ENCODE data around the gene AP2M1. TPM values are rescaled to one million over a fixed set of nuclear protein-coding genes. Genes with fewer than 3 reads are reported as not detected.
A peak's percentile ranks its signal among the peaks of the same experiment; 100 is the strongest.

Gene AP2M1
- total RNA-seq, 1 experiment from 2014 or later, result 946 TPM

DNA sequence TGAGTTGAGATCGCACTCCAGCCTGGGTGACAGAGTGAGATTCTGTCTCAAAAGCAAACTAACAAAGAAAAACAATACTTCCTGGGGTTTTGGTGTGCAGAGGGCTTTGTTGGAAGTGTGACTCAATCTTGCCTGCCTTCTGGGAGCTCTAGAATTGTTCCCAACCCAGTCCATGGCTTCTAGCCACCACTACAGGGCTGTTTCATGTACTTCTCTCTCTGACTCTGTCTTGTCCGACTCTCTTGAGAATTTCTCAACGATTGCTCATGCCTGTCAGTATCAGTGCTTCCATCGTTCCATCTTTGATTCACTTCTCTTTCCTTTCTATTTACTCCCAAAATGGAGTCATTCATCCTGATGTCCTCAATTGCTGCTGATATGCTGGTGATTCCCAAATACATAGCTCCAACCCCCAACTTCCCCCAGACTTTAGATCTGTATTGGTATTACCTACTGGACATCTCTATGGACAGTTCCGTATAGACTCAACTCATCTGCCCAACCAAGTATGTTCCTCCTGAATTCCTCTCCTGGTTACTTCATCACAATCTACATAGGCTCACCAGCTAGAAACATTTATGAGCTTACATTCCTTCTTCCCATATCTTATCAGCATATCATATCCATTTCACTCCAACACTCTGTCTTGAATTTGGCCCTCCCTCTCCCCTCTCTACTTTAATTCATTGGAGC, 1.8 kb upstream of the AP2M1 start:
- H3K4me3 ChIP-seq, result no peak overlapping the region
- DNase-seq, result no peak
- H3K9me3 ChIP-seq, result no peaks in the 10 kb centered on the region
- H3K27me3 ChIP-seq, result no peaks in the 10 kb centered on the region
- H3K36me3 ChIP-seq, result peaks cover 65% of the 10 kb centered on the region

DNA sequence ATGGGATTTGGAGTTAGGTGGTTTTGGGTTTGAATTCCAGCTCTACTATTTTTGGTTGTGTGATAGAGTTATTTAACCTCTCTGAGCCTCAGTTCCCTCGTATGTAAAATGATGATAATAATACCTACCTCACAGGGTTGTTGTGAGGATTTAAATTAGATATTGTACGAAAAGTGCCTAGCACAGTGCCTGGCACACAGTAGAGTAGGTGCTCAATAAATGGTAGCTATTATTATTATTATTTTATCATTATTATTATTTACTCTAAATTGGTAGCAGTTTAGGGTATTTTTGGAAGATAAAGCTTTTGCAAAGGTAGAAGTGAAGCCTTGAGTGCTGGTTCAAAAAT, 1.3 kb upstream of the AP2M1 start:
- Histone ChIP-seq H3K4me3 (no peak overlapping the region), H3K27me3 (no peaks in the 10 kb centered on the region), H3K9me3 (no peaks in the 10 kb centered on the region), H3K36me3 (peaks cover 67% of the 10 kb centered on the region)
- no peak for DNase-seq

- DNase-seq, result no peak
- no peaks in the 10 kb centered on the region for H3K27me3 ChIP-seq
- H3K9me3 ChIP-seq, result no peaks in the 10 kb centered on the region
- peaks cover 68% of the 10 kb centered on the region for H3K36me3 ChIP-seq
- H3K4me3 ChIP-seq, result peak overlapping the region; percentile 31
These were observed 390 bp upstream of the AP2M1 start for GRCh38 chr3:184174284-184174645.

DNA sequence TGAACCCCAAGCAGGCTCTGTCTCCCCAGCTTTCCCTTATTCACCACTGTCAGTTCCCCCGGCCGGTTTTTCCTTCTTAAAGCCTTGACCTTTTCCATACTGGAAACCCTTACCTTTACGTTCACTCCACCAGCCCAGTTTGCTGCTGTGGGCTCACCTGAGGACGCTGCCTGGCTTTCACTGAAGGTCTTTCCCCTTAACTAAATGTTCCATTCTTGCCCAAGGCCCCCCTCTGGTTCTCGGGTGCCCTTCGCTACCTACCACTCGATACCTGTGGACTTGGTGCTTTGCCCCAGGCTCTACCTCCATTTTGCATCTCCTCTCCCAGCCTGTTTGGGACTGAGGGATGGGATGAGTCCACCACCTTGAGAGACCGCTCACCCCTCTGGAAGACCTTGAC, 851 bp downstream of the AP2M1 start:
- Histone ChIP-seq H3K9me3 (no peaks in the 10 kb centered on the region), H3K36me3 (peaks cover 71% of the 10 kb centered on the region), H3K27me3 (no peaks in the 10 kb centered on the region), H3K4me3 (peak overlapping the region; percentile 92)
- DNase-seq, result no peak

- DNase-seq, result no peak
- H3K4me3 ChIP-seq, result peak overlapping the region; percentile 92
- peaks cover 71% of the 10 kb centered on the region for H3K36me3 ChIP-seq
These were observed 1.3 kb downstream of the AP2M1 start for GRCh38 chr3:184175981-184176376.

DNA sequence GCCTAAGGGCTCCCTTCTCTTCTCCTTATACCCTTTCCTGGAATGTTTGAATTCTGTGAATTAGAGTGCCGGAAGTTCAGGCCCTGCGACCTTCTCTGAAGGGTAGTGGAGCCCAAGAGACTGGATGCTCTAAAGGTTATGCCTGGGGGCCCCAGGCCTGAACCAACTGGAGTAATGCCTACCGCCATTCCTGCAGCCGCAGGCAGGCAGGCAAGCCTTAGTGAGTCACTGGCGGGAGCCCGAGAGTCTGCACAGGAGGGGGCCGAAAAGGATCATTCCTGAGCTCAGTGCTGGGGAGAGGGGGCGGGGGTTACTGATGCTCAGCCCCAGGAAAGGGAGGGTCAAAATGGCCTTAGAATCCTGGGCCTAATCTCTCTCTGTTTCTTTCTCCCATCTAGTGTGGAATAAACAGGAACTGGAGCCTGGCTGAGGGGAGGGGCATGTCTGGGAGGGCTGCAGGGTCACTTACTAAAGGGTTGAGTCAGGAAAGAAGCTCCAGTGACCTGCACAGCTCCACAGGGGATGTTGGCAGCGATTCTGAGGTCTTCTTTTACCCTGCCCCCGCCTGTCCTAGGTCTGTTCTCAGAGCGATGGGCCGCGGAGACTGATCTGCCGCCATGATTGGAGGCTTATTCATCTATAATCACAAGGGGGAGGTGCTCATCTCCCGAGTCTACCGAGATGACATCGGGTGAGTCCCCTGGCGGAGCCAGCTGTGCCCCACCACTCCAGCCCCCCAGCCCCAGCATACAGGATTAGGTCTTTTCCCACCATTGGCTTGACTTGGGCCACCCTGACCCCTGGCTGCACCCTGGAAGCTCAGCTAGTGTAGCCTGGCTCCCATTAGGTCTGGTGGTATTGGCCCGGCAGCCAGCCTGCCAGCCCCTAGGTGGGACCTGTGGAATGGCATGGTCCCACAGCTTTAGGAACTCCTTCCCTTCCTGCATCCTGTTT, 2.0 kb downstream of the AP2M1 start:
- H3K36me3 ChIP-seq, result peaks cover 71% of the 10 kb centered on the region

More at GRCh38 chr3:184175981-184176376, 1.3 kb downstream of the AP2M1 start:
- Histone ChIP-seq H3K27me3 (no peaks in the 10 kb centered on the region), H3K9me3 (no peaks in the 10 kb centered on the region)

DNA sequence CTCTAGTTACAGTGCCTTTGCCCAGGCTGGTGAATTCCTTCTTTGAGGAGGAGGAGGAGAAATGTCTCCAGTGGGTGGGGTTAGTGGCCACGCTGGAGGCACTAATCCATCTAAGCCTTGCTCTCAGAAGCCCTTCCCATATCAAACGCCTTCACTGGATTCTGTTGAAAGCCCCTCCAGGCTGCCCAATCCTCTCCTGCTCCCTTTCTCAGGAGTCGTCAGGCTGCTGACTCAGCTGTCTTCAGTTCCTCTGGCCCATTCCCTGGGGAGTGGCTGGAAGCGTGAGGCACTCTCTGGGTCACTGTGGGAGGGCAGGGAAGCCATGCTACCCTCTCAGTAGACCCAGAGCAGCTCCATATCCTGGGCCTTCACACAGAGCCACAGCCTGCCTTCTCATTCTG, 2.7 kb downstream of the AP2M1 start:
- no peak overlapping the region for H3K4me3 ChIP-seq
- H3K27me3 ChIP-seq, result no peaks in the 10 kb centered on the region
- DNase-seq, result no peak
- no peaks in the 10 kb centered on the region for H3K9me3 ChIP-seq
- peaks cover 71% of the 10 kb centered on the region for H3K36me3 ChIP-seq

More for the DNA sequence above, 2.0 kb downstream of the AP2M1 start:
- DNase-seq, result peak; percentile 97
- Histone ChIP-seq H3K9me3 (no peaks in the 10 kb centered on the region), H3K27me3 (no peaks in the 10 kb centered on the region), H3K4me3 (peak overlapping the region; percentile 92)

DNA sequence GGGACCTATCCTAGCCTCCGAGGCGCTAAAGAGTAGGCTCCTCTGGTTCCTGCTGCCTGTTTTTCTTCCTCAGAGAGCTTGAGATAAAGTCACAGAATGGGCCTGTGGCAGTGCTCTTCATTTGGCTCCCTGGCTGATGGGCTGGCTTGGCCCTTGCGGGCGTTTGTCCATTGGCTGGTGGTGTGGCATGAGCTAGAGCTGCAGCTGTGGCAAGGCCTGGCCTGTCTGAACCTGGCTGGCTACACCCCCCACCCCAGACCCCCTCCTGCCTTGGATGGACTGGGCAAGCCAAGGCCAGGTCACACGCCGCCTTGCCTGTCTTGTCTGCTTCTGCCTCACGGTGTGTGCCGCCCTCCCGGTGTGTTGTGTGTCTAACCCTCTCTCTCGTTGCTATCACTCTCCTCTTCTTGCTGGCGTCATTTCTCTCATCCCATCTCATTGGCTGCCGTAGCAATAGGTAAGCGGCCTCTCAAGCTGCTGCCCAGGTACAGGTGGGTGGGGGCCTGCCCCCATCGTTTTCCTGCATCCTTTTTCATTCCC, 3.2 kb downstream of the AP2M1 start:
- Histone ChIP-seq H3K4me3 (no peak overlapping the region), H3K36me3 (peaks cover 72% of the 10 kb centered on the region), H3K9me3 (no peaks in the 10 kb centered on the region), H3K27me3 (no peaks in the 10 kb centered on the region)
- DNase-seq, result no peak

- Histone ChIP-seq H3K36me3 (peaks cover 75% of the 10 kb centered on the region), H3K4me3 (no peak overlapping the region), H3K27me3 (no peaks in the 10 kb centered on the region), H3K9me3 (no peaks in the 10 kb centered on the region)
- DNase-seq, result no peak
These were observed 4.0 kb downstream of the AP2M1 start for GRCh38 chr3:184178521-184179138.

DNA sequence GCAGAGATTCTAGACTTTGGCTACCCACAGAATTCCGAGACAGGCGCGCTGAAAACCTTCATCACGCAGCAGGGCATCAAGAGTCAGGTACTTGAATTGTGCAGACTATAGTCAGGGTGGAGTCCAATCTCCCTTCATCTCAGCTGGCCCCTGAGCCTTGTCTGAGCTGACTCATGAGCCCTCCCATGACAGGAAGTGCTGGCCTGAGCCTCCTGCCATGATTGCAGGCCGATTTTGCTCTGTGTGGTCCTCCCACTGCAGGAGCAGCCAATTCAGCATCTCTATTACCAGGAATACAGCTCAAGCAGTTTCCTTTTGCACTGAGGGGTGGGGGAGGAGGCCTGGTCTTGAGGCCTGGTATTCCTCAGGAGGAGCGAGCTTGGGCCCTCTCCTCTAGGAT, 5.5 kb downstream of the AP2M1 start:
- peak; percentile 43 for DNase-seq

GRCh38 chr3:184181596-184181995, 6.9 kb downstream of the AP2M1 start:
- no peak for DNase-seq
- H3K27me3 ChIP-seq, result no peaks in the 10 kb centered on the region
- H3K4me3 ChIP-seq, result no peak overlapping the region
- peaks cover 88% of the 10 kb centered on the region for H3K36me3 ChIP-seq
- H3K9me3 ChIP-seq, result no peaks in the 10 kb centered on the region

More for the DNA sequence above, 5.5 kb downstream of the AP2M1 start:
- Histone ChIP-seq H3K9me3 (no peaks in the 10 kb centered on the region), H3K36me3 (peaks cover 83% of the 10 kb centered on the region), H3K4me3 (no peak overlapping the region), H3K27me3 (no peaks in the 10 kb centered on the region)

- Histone ChIP-seq H3K4me3 (no peak overlapping the region), H3K27me3 (no peaks in the 10 kb centered on the region), H3K9me3 (no peaks in the 10 kb centered on the region), H3K36me3 (peaks cover 85% of the 10 kb centered on the region)
- no peak for DNase-seq
These were observed 9.0 kb downstream of the AP2M1 start for GRCh38 chr3:184183679-184184078.

- H3K27me3 ChIP-seq, result no peaks in the 10 kb centered on the region
- peaks cover 86% of the 10 kb centered on the region for H3K36me3 ChIP-seq
- peak overlapping the region; percentile 93 for H3K4me3 ChIP-seq
- H3K9me3 ChIP-seq, result no peaks in the 10 kb centered on the region
- no peak for DNase-seq
These were observed 10.0 kb downstream of the AP2M1 start for GRCh38 chr3:184184546-184185230.

DNA sequence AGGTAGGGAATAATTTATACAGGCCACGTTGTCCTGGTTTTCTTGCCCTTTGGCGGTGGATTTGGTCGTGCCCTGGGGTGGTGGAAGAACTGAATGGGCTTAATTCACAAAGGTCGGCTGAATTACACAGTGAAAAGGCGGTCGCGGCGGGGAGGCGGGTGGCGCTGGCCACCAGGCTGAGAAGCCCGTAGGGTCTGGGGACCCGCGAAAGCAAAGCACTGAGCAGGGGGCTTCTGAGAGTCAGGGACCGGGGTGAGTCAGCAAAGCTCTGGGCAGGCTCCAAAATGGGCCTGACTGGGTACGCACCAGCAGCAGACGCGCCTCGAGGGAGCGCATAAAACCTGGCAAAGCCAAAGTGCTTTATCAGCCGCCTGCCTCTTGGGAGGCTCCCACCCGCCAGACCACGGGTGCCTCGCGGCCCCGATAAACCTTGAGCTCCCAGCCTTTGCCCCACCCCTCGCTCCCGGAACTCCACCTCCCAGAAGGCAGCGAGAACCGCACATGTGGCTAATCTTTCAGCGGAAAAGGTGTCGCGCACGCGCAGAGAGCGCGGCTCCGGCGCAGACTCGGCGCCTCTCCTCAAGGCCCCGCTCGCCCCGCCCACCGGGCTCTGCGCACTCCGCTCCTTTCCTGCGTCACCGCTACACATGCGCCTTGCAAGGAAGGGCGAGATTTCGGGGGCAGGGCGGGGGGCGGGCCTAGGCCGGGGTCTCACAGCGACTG, 11.0 kb downstream of the AP2M1 start:
- peak overlapping the region; percentile 93 for H3K4me3 ChIP-seq
- peaks cover 86% of the 10 kb centered on the region for H3K36me3 ChIP-seq
- no peaks in the 10 kb centered on the region for H3K27me3 ChIP-seq
- DNase-seq, result peak; percentile 99
- no peaks in the 10 kb centered on the region for H3K9me3 ChIP-seq

GRCh38 chr3:184186184-184186901, 11.7 kb downstream of the AP2M1 start, which contains the start of gene ABCF3:
ABCF3 (plus strand) TSS chr3:184186199; CDS start chr3:184186208, 9 bp downstream.
- peak within 1 kb of the TSS; percentile 93 for H3K4me3 ChIP-seq
- peaks cover 86% of the 10 kb centered on the region for H3K36me3 ChIP-seq
- peak; percentile 66 for DNase-seq
- H3K27me3 ChIP-seq, result no peaks in the 10 kb centered on the region
- no peaks in the 10 kb centered on the region for H3K9me3 ChIP-seq

Data from MG63 (cell line).